Hematopoietic multipotent progenitor cell treated with erythropoietin and hydrocortisone succinate and interleukin-3 and kit ligand, for 15 days (in vitro differentiated cells): Measurements from ENCODE around the gene WIPF1.

Experiments used
- DNase-seq: peaks from one replicate; pipeline ENCODE4 v3.0.0-alpha.2; 2015; ENCODE audit warnings: low spot score

The WIPF1 gene

GRCh38 chr2:174621323-174621722, 23.7 kb upstream of the WIPF1 start:
- no peak for DNase-seq

DNA sequence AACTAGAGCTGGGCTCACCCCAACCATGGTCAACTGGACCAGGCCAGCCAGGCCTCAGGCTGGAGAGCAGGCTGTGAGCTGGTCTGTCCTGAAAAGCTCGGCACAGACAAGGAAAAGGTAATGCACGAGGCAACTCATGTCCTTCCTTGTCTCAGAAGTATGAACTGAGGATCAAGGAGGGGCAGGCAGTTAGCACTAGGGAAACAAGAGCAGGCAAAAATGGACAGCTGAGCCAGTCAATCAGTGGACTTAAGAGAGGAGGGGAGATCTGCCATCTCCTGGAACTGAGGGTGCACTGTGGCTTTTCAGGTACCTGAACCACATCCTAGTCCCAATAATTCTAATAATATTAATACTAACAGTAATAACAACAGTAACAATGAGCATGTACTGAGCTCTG, 20.6 kb upstream of the WIPF1 start:
- no peak for DNase-seq

DNA sequence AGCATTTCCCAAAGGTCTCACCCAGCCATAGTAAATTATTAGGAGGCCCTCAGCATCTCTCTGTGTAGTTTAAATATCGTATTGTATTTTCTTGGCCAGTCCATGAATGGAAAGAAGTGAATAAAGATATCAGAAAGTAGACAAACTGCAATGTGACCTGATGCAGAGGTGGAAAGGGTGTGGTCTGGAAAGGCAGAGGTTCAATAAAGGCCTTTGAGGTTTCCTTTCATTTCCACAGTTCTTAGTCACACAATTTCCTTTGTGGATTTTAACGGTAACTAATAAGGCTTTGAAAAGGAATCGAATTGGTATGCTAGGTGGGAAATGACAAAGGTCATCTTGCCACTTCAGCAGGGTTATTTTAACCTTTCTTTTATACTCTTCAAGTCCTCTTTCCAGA, 20.1 kb upstream of the WIPF1 start:
- no peak for DNase-seq

DNA sequence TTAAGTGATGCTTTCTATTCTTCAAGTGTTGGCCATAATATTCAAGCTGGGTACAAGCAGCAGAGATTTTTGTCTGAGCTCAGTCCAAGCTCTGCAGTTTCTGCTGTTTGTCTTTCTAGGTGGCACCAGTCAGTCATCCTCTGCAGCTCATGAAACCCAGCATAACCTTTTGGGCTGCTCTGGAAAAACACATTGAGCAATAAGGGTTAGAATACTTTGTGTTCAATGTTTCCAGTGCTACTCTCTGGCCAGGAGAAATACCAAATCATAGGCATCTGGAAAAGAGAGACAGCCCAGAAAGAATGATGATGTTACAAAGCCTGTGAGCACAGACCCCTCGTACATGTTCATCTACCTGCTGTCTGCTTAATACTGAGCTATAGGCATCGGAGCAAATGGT, 19.5 kb upstream of the WIPF1 start:
- no peak for DNase-seq

DNA sequence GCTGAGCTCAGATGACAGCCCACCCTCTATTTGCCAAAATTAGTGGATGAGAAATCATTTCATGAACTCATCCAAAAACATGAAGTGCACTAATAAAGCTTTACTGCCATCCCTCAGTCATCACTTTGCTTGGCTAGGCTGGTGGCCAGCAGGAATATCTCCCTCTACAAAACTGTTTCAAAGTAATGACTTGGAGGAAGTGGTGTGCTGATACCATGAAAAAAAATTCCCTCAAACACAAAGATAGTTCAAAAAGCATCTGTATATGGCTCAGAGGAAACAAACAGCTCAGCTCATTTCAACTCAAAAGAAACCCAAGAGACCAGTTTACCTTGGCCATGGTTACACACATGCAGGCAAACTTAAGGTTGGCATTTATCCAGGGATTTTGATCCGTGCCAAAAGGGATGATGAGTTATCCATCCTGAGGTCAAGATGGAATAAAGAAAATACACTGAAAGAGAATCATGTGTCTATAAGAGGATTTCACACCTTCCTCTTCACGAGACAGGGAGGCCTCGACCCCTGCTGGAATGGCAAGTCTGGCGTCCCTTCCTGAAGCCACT, 18.4 kb upstream of the WIPF1 start:
- no peak for DNase-seq

DNA sequence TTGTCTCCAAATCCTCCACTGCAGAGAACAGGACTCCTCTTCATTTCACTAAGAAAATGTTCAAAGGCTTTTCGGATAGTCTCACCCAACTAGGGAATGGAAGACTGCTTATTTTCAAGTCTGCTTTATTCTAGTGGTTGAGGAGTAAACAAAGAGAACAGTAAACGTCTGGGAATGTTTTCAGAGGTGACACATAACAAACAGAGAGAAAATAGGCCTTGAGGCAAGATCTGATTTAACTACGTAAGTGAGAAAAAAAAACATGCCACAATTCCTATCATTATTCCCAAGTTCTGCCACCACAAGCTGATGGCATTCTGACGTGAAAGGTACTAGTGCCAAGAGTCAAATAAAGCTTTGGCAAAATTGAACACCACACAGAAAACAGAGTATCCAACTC, 16.7 kb upstream of the WIPF1 start:
- DNase-seq: no peak

DNA sequence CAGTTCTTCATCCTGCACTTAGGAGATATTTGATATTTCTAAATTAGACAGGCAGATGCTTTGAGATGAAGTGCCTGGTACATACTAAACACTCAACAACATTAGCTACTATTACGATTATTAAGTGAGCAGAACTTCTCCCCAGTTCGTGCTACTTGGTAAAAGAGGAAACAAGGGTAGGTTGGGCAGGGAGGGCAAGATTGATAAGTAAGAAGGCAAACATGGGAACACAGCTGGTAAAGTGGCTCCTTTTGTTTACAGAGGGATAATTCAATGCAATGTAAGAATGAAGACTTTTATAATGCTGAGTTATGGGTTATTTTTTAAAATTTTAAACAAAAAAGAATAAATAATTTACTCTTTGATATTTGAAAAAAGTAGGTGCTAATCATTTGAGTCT, 15.9 kb upstream of the WIPF1 start:
- no peak for DNase-seq

DNA sequence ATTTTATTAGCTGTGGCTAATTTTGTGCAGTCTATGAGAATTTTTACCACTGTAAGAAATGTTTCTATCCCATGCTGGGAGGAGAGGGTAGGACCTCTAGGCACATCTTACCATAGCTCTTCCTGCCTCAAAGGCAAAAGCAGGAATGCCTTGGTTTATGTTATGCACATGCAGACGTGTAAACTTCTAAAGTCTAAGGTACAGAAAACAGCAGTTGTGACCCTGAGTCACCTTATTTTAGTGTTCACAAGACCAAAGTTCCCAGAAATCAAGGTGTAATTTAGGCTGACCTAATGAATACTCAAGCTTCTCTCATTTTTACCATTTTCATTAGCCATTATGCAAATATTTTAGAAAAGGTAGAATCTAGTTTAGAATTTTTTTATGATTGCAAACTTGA, 15.4 kb upstream of the WIPF1 start:
- no peak for DNase-seq

GRCh38 chr2:174611854-174612253, 14.2 kb upstream of the WIPF1 start:
- DNase-seq: no peak

- DNase-seq: no peak
Measured at GRCh38 chr2:174611006-174611405, 13.4 kb upstream of the WIPF1 start.

- no peak for DNase-seq
Measured at GRCh38 chr2:174610243-174610995, 12.8 kb upstream of the WIPF1 start.

DNA sequence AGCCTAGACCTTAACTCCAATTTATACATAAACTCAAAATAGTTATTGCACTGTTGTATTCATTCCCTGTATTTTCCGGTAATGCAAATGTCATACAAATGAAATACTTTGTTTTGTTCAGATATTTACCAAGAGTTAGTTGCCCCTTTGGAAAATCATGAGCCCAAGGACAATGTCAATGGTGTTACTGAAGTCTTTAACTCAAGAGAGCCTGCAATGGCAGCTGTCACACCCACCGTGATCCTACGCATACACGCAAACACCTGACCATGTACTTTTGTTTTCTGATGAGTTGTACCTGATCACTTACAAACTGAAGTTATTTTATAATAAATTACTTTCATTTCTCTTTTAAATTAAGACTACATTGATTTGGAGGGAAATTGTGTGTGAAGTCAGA, 11.7 kb upstream of the WIPF1 start:
- DNase-seq: no peak

DNA sequence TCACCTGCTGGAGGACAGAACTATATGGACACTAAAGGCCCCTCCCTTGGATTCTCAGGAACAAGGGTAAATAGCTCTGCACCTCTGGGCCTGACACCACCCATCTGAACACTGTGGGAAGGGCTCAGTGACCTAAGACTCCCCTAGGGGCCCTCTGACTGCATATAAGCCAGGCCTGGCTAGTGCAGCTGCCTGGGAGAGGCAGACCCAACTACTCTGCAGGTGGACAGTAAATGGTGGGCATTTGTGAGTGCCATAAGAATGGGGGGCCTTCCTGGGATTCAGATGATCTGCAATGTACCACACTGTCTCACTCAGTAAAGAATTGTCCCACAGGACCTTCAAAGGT, 11.2 kb upstream of the WIPF1 start:
- no peak for DNase-seq

GRCh38 chr2:174607989-174608865, 10.6 kb upstream of the WIPF1 start:
- DNase-seq: no peak

GRCh38 chr2:174607584-174607983, 10.0 kb upstream of the WIPF1 start:
- DNase-seq: no peak

GRCh38 chr2:174606336-174606735, 8.7 kb upstream of the WIPF1 start:
- no peak for DNase-seq

GRCh38 chr2:174605687-174606086, 8.1 kb upstream of the WIPF1 start:
- no peak for DNase-seq

DNA sequence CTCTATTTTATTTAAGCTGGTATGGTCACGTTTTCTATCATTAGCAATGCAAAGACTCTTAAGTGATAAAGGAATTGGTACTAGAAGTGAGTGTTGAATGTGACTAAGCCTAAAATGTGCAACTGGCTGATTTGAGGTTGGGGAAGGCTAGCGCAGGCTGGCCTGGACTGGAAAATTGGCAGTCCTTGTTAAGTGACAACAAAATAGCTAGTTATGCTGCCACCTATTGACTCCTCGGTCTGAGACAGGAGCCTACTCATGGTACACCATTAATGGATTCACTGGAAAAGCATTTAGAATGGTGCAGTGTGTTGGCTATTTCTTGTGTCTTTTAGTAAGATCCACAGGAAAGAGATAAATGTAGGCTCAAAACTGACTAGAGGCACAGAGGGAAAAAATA, 5.7 kb upstream of the WIPF1 start:
- peak; percentile 38 for DNase-seq

DNA sequence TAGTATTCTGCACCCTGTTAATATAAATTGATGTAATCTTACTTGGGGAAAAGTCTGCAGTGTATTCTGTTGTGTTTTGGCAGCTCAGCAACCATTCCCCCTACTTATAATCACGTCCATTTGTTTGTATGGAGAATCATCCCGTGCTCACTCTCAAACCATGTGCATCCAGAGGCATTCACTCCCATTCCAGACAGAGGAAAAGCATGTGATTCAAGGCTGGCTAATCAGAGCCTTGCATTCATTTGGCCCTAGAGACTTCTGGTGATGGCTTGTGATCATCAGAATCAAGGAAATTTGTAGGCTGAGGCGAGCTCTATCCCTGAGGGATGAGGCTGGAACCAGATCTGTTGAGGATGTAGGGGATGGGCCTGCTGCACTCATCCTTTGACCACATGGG, 5.1 kb upstream of the WIPF1 start:
- no peak for DNase-seq

- DNase-seq: no peak
Measured at GRCh38 chr2:174600349-174600748, 2.7 kb upstream of the WIPF1 start.

- no peak for DNase-seq
Measured at GRCh38 chr2:174599310-174599921, 1.8 kb upstream of the WIPF1 start.

DNA sequence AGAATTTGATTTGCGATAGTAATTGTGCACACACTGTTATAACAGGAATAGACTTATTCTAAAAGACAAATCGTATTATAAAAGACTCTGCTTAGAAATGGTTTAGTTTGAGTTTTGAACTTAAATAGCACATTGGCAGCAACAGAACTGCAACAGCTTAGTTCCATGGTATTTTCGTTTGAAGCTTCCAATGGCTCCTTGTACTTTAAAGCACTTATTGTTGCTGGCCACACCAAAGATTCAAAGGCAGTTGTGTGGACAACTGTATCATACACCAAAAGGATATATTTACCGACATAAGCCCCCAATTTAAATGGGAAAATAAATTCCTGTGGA, 627 bp downstream of the WIPF1 start:
- DNase-seq: no peak

DNA sequence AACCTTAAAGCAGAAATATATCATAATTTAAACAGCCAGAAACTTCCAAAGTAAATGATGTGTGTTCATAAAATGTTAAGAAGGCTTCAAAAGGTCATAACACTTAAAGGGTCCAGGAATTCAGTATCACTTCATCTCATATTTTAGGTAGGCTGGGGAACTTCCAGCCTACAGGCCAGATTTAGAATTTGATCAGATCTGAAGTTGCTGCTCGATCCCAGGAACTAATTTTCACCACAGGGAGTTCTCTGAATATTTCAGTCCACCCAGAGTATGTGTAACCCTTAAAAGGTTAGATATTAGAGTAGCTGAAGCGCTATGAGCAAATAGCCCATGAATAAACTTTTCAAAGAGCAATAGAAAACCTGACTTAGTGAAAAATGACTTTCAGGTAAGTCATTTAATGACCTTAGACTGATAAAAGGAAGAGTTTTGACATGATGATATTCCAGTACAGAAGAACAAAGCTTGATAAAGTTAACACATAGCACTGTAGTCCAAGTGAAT, 1.7 kb downstream of the WIPF1 start:
- no peak for DNase-seq
